CD4-positive, alpha-beta T cell treated with Interleukin-21 for 1 hour (primary cell): ENCODE data around the gene YIPF6.
"Not testable (repeated sequence)": the region's sequence is repeated elsewhere in the genome, so short reads cannot be mapped to it uniquely, and the experiment has no call there.

Experiments used
- DNase-seq: peaks from one replicate; pipeline ENCODE4 v3.0.0-alpha.2; 2020

Gene YIPF6

GRCh38 chrX:68508799-68509198 lies 9.9 kb downstream of the YIPF6 start:
- DNase-seq, result peak; percentile 49

- DNase-seq, result peak; percentile 54
Measured at GRCh38 chrX:68511255-68511654, 12.4 kb downstream of the YIPF6 start.

- DNase-seq, result not testable (repeated sequence)
Measured at GRCh38 chrX:68524680-68525079, 25.8 kb downstream of the YIPF6 start.

DNA sequence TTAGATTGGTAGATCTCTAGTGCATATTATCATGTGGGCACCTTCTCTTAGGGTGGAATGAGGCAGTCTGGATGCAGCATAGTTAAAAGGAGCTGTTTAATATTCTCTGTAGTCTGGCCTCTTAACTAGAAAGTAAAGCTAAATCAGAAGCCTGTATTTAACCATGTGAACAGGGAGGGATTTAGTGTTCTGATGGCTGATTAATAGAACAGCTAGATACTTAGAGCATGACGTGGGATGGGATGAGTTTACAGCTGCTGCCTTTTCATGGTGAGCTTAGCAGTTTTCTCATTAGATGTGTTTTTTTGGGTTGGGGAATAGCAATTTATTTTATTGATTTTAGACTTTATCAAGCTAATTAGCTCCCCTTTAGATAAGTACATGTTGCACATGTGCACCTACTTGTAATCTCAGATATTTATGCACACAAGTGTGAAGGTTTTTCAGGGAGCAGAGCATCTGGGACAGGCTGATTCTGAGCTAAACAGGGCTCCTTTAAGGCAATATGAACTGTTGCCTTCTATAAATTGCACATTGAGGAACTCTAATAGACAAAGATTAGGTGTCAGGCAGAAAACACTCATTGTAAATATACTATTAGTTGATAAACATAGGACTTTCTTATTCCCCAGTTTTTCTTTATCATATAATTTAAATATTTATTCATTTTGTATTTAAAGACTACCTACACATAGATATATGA lies 34.1 kb downstream of the YIPF6 start:
- no peak for DNase-seq

DNA sequence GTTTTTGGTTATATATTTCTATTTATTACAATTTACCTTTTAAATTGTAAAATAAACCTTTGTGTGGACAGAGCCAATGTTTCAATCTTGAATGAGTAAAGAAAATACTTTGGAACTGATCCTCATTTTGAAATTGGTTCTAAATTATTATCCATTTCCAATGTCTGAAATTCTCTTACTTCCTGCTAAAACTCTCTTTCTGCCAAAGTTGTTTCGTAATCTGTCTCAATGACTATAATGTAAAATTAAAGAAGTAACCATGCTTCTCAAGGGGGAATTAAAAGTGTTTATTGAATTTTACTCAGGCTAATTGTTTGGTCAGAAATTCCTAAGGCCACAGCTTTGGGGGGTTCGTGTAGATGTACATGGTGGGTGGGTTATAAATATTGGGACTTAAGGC lies 34.8 kb downstream of the YIPF6 start:
- DNase-seq, result no peak

DNA sequence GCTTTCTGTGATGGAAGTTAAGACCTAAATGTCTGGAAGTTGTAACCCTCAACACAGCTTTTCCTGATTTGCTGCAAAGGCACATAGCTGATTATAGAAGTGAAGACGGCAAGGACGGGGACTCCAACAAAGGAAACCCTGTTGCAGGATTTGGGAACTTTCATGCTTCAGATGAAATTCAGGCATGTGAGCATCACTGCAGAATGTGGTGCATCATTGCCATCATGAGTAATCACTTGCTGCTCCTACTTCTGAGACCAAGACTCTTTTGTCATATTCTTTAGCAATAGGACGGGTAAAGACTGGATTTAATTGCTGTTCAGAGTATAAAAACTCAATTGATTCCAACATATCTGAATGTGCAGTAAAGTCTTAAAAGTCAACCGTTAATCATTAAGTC lies 35.8 kb downstream of the YIPF6 start:
- DNase-seq, result no peak

DNA sequence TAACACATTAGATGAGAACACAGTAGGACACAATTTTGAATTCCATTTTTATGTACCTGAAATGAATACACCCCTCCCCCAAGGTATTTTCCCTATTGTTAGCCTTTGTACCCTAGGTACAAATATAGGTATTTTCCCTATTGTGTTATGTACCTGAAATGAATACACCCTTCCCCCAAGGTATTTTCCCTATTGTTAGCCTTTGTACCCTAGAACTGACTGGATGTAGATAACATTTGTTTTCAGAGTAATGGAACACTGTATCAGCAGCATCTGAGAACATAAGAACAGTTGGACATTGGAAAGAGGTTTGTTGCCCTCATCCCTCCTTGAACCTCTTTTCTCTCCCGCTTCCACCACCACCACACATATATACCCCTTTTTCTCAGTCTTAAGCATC lies 37.6 kb downstream of the YIPF6 start:
- DNase-seq, result no peak

DNA sequence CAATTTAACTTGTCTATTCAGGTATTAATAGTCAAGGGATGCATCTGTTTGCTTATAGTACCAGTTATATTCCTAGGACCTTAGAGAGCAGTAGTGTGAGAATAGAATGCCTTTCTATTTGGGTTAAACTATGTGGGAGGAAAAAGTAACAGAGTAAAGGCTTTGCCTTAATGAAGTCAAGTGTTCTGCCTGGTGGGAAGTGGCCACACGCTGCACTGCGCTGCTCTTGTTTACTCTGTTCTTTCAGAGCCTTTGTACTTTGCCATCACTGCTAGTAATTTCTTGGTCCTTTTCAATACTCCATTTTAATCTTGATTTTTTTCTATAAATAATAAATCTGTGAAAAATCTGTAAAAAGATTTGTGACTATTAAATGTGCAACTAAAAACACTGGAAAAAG lies 38.0 kb downstream of the YIPF6 start:
- DNase-seq, result no peak

DNA sequence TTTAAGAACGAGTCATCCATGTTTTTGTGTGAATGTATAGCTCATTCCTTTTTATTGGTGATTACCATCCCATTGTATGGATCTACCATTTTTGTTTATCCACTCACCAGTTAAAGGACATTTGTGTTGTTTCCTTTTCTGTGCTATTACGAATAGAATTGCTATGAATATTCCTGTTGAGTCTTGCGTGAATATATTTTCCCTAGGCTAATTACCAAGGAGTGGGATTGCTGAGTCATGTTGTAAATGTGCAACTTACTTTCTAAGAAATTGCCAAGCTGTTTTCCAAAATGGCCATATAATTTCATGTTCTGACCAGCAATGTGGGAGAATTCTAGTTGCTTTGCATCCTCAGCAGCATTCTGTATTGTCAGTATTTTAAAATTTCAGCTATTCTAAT lies 51.3 kb downstream of the YIPF6 start:
- no peak for DNase-seq

- no peak for DNase-seq
Measured at GRCh38 chrX:68556036-68556435, 57.2 kb downstream of the YIPF6 start.

- DNase-seq, result not testable (repeated sequence)
Measured at GRCh38 chrX:68557126-68557525, 58.3 kb downstream of the YIPF6 start.

GRCh38 chrX:68559905-68560304 lies 61.1 kb downstream of the YIPF6 start:
- not testable (repeated sequence) for DNase-seq

DNA sequence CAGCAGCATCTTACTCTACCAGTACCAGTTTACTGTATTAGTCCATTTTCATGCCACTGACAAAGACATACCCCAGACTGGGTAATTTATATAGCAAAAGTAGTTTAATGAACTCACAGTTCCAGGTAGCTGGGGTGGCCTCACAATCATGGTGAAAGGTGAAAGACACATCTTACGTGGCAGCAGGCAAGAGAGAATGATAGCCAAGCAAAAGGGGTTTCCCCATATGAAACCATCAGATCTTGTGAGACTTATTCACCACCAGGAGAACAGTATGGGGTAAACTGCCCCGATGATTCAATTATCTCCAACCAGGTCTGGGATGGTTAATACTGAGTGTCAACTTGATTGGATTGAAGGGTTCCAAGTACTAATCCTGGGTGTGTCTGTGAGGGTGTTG lies 69.3 kb downstream of the YIPF6 start:
- no peak for DNase-seq

DNA sequence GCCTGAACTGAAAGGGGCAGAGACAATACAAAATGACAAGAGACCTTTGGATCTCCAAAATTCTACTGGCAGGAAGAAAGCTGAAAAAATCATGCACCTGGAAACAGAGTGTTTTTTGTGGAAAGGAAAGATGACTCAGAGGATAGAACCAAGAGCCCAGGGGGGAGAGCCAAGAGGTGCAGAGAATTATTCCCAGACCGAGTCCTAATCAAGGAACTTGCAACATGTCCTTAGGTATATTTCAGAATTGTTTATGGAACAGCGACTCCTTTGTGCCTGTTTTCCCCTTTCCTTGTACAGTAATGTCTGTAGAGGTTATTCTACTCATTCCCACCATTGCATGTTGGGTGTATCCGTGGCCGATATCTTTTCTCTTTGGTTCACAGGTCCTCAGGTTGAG lies 71.7 kb downstream of the YIPF6 start:
- no peak for DNase-seq

DNA sequence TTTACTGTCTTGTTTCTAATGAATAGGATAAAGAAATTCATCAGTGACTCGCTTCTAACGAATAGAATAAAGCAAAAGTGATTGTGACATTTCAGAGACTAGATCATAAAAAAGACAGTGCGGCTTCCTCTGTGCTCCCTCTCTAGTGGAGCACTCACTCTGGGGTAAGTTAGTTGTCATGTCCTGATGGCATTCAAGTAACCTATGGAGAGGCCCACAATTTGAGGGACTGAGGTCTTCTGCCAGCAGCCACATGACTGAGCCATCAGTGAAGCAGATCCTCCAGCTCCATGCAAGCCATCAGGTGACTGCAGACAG lies 72.4 kb downstream of the YIPF6 start:
- DNase-seq, result no peak

GRCh38 chrX:68571610-68572311 lies 72.9 kb downstream of the YIPF6 start:
- DNase-seq, result no peak

DNA sequence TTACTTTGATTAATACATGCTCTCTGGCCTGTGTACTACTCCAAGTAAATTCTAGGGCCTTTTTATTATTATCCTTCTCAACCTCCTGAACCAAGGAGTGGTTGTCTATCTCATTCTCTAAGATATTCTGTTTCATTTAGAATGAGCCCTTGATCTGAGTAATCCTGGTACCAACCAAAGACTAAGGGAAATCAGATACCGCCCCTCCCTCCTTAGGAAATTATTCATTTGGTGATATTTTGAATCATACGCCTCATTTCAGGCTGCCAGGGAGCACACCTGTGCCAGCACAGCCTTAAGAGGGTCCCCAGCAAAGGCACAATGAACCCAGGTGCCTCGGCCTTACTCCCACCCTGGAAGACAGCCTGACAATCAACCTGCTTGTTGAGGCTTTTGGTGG lies 75.4 kb downstream of the YIPF6 start:
- DNase-seq, result no peak

- DNase-seq, result no peak
Measured at GRCh38 chrX:68579810-68580209, 81.0 kb downstream of the YIPF6 start.

GRCh38 chrX:68584221-68584620 lies 85.4 kb downstream of the YIPF6 start:
- DNase-seq, result no peak
